Measurements from ENCODE around the gene ZNF628. TPM values are rescaled to one million over a fixed set of nuclear protein-coding genes. Genes with fewer than 3 reads are reported as not detected.

Gene ZNF628
- total RNA-seq, 1 donor from 2014 or later, result 6.0 TPM

DNA sequence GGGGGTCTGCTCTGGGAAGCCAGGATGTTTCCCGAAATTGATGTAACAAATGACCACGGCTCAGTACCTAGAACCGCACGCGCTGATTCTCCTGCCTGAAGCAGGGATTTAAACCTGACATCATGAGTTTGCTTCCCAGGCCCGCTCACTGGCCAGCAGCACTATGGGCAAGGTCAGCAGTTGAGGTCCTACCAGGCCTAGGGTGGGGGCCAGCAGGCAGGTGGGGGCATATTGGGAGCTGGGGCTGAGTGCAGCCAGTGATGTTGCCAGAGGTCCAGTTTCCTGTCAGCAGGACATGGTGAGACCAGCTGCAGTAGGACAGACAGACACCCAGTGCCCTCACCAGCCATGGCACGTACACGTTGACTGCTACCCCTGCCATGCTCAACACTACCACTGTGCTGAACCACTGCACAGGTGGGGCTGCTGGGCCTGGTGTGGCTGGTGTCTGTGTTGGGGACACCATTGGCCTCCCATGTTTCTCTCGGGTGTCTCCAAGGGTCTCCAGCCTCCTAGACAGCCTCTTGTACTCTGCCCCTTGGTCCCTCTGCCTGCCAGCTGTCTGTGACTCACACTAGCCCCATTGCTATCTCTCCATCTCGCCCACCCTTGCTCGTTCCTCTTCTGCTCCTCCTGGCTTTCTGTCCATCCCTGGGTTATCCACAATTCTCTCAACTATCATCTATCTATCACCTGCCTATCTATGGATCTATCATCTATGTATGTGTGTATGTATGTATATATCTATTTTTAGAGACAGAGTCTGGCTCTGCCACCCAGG, 10.8 kb upstream of the ZNF628 start:
- DNase-seq (ENCODE audit: low read depth), result no peak

DNA sequence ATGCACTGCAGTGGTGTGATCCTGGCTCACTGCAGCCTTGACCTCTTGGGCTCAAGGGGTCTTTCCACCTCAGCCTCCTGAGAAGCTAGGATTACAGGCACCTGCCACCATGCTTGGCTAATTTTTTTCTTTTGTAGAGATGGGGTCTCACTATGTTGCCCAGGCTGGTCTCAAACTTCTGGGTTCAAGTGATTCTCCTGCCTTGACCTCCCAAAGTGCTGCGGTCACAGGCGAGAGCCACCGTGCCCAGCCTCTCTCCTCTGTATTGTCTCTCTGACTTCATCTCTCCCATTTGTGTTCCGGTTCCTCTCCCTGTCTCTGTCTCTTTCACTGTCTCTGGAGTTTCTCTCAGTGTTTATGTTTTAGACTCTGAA, 10.2 kb upstream of the ZNF628 start:
- no peak for DNase-seq (ENCODE audit: low read depth)

DNA sequence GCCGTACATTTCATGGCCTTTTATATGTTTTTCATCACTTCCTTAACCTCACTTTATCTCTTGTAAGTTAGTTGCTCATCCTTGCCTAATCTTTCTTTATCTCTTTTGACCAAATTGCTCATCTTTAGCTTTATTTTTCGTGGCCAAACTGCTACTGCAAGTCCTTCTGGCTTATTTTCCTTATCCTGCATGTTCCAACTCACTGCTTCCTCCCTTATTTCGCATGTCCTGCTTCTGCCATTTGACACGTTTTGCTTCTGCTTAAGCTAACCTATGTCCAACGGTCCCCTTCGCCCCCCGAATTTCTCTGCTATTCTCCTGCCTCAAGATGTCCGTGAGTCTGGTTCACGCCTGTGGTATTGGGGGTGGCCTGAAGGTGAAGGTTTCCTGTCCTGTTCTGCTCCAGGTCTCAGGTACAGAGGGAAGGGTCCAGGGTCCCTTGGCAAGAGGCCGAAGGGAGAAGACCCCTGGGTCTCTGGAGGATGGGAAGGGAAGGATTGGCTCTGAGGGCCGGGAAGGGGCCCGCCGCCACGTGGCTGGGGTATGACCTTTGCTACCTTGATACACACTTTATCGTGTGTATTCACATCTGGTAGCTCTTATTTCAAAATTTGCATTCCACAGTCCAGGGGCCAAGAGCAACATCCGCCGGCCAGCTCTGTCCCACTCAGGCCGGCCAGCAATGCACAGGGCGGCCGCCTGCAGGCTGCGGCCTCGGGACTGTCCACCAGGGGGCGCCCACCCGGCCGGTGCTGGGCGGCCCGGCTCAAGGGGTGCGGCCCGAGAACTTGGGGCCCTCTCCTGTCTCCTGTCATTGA, 9.0 kb upstream of the ZNF628 start:
- no peak for DNase-seq (ENCODE audit: low read depth)

DNA sequence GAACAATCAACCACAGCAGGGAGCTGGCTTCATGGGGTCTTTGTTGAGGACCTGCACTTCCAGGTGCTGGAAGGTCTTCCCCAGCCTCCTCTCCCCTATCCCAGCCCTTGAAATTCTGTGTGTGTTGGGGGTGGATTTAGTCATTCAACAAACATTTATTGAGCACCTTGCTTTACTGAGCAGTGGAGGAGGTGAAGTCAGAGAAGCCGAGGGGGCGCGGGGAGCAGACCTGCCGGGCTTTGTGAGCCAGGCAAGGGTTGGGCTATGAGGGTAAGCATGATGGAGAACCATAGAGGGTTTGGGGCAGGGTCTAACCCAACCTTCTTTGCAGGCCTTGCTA, 8.4 kb upstream of the ZNF628 start:
- no peak for DNase-seq (ENCODE audit: low read depth)

DNA sequence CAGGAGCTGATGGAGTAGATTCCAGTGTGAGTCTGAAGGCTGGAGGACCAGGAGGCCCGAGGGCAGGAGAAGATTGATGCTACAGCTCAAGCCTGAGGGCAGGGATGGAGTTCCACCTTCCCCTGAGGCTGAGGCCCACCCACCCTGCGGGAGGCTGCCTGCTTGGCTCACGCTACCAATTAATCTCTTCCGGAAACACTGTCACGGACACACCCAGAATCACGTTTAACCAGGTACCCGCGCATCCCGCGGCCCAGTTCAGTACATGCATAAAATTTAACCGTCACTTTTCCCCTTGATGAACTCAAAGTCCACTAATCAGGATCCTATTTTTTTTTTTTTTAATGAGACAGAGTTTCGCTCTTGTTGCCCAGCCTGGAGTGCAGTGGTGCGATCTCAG, 5.2 kb upstream of the ZNF628 start:
- DNase-seq (ENCODE audit: low read depth), result no peak

DNA sequence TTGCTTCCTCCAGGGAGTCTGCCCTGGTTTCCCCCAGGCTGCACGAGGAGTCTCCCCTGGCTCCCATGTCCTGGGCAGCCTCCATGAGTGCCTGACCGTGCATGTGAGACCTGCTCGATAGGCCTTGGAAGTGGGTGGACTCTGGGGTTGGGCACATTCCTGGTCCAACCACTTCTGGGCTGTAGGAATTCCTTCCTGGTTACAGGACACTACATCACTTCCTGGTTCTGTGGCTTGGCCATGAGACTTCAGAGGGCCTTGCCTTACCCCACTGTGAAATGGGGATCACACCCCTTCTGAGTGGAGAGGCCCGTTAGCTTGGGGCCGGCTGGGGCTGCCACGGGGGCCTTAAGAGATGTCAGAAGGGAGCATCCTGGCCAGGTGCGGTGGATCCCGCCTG, 4.0 kb upstream of the ZNF628 start:
- peak; percentile 85 for DNase-seq (ENCODE audit: low read depth)

DNA sequence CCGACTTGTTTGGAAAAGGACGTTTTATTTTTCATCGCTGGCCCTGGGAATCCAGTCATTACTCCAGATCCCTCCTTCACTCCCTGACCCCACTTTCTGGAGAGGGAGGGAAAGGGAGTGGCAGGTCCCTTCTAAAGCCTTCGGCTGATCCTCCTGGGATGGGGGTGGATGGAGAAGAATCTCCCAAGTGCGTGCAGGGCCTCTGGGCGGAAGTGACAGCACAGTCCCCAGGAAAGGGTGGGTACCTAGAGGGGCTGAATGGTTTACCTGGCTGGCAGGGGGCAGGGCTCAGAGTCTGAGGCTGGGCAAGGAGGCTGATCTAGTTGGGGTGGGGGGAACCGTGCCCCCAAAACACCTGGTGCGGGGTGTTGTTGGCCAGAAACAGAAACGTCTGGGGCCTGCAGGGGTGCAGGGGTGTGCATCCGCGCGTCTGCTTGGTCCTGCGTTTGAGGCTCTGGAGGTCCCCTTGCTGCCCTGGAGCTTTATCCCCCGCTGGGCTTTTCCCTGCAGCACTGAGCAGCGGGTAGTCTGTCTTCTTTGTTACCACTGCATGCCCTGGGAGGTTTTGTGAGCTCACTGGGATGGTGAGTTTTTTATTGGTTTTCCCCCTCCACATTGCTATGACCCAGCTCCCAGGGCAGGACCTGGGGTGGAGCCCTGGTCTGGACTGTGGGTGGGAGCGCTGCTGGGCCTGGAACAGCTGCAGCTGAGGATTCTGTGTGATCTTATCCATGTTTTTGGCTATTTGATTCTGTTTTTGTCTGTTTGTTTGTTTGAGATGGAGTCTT, 3.0 kb upstream of the ZNF628 start:
- peak; percentile 68 for DNase-seq (ENCODE audit: low read depth)

DNA sequence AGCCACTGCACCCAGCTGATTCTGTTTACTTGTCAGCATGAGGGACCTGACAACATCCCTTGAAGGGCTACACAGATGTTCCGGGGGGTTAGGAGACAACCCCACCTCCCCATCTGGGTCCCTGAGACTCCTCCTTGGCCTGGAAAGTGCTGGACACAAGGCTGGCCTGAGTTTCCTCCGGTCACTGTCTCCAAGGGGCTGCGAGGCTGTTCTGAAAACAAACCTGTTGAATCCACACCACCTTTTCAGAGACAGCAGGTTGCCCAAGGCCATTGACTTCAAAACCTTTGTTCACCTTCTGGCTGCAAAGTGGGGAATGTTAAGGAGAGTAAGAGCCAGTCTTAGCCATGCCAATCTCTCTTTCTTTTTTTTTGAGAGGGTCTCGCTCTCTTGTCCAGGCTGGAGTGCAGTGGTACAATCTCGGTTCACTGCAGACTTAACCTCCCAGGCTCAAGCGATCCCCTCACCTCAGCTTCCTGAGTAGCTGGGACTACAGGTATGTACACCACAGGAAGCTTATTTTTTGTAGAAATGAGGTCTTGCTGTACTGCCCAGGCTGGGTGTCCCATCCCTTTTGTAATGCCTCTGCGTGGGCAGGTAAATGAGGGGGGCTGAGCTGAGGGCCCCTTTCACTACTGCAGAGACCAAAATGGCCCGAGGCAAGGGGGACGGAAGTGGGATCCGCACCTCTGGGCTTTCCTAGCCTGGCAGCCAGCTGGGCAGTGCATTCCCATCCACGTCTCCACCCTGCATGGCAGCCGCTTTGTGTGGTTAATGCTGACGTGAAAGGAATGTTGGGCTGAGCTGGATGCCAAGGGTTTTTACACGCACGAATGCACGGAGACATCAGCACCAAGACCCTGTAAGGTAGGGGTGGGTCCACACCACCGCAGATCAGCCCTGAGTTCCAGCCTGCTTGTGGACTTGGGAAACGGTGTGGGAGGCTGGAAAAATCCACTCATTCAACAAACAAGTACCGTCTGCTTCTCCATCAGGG, 1.9 kb upstream of the ZNF628 start:
- peak; percentile 97 for DNase-seq (ENCODE audit: low read depth)

DNA sequence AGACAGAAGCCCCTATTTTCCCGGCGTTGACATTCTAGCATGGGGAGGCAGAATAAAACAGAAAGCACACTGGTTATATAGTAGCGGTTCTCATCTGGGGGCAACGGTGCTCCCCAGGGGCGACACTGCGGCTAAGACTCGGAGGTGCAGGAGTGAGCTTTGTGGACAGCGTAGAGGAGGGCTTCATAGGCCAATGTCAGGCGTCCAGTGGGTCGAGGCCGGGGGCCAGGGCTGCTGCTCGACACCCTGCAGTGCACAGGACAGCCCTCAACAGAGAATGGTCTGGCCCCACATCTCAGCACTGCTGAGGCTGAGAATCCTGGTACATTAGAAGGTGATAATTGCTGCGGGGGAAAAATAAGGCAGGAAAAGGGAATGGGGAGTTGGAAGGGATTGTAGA, 1.5 kb downstream of the ZNF628 start:
- DNase-seq (ENCODE audit: low read depth), result no peak

DNA sequence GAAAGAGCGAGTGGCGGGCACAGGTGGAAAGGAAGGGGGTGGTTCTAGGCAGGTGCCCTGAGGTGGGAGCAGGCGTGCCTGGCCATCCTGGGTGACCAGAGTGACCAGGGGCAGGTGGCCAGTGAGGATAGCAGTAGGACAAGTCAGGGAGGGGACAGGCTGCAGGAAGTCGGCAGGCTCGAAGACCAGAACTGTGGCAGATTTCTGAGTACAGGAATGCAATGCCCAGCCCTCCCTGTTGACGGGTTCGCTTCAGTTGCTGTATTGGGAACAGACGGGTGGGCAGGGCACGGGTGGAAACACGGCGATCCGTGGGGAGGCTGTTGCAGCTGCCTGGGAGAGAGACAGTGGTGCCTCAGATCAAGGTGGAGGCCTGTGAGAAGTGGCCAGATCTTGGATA, 1.9 kb downstream of the ZNF628 start:
- no peak for DNase-seq (ENCODE audit: low read depth)

DNA sequence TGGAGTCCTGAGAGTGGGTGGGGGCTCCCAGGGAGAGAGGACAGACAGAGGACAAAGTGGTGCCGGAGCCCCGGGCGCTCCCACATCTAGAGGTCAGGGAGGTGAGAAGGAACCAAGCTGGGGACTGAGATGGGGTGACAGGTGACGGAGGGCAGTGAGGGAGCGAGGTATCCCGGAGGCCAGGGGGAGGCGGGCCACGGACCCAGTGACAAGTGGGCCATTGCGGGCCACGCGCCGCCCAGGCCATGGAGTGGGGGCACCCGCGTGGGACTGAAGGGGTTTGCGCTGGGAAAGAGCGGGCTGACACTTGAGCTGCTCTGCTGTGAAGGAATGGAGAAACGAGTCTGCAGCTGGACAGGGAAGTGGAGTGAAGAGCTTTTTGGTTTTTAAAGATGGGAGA, 2.6 kb downstream of the ZNF628 start:
- DNase-seq (ENCODE audit: low read depth), result no peak

DNA sequence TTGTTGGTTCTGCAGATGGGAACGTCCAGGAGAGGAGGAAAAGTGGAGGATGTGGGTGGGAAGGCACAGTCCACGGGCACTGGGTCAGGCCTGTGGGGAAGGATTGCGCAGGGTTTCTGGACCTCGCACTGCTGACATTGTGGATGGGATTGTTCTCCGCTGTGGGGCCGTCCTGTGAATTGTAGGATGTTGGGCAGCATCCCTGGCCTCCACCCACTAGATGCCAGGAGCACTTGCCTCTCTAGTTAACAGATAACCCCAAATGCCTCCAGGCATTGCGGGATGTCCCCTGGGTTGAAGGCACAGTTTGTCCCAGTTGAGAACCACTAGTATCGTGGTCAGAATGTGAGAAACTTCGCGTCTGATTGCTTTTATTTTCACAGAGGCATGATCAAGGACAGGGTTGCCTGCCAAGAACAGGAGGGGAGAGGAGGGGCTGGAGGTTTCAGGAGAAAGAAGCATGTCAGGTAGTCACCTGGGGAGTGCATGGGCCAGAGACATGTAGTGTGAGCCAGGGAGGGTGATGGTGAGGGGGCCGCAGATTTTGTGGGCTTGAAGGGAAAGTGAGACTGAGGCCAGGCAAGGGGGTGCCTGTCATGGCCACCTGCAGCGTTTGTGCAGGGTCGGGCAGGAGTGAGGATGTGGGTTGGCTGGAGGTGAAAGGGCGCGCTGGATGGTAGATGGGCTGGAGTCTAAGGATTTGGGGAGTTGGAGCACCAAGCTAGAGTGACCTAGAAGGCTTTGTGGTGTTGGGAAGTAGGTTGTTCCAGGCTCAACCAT, 3.2 kb downstream of the ZNF628 start:
- DNase-seq (ENCODE audit: low read depth), result peak; percentile 86

DNA sequence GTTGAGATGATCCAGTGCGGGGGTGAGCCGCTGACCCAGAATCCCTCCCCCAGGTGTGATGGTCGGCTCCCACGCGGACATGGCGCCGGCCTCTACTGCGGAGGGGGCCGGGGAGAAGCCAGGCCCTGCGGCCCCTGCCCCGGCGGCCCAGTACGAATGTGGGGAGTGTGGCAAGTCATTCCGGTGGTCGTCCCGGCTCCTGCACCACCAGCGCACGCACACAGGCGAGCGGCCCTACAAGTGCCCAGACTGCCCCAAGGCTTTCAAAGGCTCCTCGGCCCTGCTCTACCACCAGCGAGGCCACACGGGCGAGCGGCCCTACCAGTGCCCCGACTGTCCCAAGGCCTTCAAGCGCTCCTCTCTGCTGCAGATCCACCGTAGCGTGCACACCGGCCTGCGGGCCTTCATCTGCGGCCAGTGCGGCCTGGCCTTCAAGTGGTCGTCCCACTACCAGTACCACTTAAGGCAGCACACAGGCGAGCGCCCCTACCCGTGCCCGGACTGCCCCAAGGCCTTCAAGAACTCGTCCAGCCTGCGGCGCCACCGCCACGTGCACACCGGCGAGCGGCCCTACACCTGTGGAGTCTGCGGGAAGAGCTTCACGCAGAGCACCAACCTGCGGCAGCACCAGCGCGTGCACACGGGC, 4.9 kb downstream of the ZNF628 start:
- no peak for DNase-seq (ENCODE audit: low read depth)

DNA sequence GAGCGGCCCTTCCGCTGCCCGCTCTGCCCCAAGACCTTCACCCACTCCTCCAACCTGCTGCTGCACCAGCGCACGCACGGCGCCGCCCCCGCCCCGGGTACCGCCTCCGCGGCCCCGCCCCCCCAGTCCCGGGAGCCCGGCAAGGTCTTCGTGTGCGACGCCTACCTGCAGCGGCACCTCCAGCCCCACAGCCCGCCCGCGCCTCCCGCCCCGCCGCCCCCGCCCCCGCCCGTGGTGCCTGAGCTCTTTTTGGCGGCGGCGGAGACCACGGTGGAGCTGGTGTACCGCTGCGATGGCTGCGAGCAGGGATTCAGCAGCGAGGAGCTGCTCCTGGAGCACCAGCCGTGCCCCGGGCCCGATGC, 5.4 kb downstream of the ZNF628 start:
- DNase-seq (ENCODE audit: low read depth), result no peak

DNA sequence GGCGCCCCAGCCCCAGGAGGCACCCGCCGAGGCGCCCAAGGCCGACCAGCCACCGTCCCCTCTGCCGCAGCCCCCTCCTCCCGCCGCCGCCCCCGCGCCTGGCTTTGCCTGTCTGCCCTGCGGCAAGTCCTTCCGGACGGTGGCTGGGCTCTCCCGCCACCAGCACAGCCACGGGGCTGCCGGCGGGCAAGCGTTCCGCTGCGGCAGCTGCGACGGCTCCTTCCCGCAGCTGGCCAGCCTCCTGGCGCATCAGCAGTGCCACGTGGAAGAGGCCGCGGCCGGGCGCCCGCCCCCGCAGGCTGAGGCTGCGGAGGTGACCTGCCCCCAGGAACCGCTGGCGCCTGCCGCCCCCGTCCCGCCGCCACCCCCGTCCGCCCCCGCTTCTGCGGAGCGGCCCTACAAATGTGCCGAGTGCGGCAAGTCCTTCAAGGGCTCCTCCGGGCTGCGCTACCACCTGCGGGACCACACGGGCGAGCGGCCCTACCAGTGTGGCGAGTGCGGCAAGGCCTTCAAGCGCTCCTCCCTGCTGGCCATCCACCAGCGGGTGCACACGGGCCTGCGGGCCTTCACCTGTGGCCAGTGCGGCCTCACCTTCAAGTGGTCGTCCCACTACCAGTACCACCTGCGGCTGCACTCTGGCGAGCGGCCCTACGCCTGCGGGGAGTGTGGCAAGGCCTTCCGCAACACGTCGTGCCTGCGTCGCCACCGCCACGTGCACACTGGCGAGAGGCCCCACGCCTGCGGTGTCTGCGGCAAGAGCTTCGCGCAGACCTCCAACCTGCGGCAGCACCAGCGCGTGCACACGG, 5.9 kb downstream of the ZNF628 start:
- no peak for DNase-seq (ENCODE audit: low read depth)

DNA sequence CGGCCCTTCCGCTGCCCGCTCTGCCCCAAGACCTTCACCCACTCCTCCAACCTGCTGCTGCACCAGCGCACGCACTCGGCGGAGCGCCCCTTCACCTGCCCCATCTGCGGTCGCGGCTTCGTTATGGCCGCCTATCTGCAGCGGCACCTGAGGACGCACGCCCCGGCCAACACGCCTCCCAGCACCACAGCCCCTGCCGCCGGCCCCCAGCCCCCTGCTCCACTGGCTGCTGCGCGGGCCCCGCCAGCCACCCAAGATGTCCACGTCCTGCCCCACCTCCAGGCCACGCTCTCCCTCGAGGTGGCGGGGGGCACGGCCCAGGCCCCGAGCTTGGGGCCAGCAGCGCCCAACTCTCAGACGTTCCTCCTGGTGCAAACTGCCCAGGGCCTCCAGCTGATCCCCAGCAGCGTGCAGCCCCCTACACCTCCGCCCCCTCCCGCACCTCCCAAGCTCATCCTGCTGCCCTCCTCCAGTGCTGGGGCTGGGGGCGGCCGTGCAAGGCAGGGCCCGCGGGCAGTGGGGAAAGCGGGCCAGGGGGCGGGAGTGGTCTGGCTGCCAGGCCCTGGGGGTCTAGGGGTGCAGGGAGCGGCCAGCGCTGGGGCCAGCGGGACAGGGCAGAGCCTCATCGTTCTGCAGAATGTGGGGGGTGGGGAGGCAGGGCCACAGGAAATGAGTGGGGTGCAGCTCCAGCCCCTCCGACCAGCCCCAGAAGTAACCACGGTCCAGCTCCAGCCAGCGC, 6.7 kb downstream of the ZNF628 start:
- no peak for DNase-seq (ENCODE audit: low read depth)

DNA sequence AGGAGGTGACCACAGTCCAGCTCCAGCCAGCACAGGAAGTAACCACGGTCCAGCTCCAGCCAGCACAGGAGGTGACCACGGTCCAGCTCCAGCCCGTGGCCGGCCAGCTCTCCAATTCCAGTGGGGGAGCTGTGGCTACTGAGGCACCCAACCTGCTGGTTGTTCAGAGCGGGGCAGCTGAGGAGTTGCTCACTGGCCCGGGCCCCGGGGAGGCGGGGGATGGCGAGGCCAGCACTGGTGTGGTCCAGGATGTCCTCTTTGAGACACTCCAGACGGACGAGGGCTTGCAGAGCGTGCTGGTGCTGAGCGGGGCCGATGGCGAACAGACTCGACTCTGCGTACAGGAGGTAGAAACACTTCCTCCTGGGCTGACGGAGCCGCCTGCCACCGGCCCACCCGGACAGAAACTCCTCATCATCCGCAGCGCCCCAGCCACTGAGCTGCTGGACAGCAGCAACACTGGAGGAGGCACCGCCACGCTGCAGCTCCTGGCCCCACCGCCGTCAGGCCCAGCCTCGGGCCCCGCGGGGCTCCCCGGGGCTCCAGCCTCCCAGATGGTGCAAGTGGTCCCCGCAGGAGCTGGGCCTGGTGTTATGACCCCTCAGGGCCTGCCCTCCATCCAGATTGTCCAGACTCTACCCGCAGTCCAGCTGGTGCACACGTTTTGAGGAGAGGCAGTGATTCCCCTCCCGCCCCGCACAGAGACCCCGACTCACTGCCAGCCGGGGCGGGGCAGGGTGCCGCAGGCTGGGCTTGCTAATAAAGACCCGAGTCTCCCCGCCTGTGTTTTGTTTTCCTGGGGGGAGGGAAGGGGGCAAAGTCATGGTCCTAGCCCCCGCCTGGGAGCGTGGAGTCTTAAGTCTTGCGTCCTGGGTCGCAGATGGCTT, 7.5 kb downstream of the ZNF628 start:
- DNase-seq (ENCODE audit: low read depth), result no peak
